GM19035 (cell line): Measurements from ENCODE around the gene MAN1B1.
A peak's percentile ranks its signal among the peaks of the same experiment; 100 is the strongest.
"Not testable (repeated sequence)": the region's sequence is repeated elsewhere in the genome, so short reads cannot be mapped to it uniquely, and the experiment has no call there.

Experiments used
- ATAC-seq: cut with Tn5 transposase; IDR thresholded peaks from one replicate; pipeline ENCODE4 v1.9.1; 2021; ENCODE audit not compliant: unreplicated experiment

Gene MAN1B1

DNA sequence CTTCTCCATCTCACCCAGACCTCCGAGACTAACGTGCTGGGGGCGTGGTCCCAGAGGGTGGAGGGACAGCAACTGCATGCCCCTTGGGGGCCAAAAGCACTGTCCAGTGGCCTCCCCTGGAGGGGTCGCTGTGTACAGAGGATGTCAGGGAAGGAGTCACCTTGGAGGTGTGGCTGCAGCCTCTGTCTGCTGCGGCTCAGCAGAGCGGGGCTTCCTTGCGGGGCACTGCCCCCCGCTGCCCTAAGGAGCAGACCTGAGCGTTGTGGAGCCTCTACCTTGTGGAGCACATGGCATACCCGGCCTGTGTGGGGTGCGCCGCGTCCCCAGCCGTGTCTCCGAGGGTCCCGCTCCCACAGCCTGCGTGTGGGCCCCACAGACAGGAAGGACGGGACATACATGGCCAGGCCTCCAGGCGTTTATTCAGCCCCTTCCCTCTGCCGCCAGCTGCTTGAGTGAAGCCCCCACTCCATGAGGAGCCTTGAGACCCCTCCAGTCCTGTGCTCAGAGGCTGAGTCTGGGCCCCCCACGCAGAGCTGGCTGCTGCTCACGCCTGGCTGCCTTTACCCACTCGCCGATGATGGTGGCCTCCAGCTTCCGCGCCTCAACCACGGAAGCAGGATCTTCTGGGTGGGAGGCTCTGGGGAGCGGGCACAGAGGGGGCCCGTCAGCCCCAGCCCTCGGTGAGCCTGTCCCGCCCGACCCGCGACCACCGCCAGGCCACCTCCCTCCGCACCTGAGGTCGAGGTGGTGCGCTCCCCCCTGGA, 23.5 kb downstream of the MAN1B1 start:
- ATAC-seq, result no peak

DNA sequence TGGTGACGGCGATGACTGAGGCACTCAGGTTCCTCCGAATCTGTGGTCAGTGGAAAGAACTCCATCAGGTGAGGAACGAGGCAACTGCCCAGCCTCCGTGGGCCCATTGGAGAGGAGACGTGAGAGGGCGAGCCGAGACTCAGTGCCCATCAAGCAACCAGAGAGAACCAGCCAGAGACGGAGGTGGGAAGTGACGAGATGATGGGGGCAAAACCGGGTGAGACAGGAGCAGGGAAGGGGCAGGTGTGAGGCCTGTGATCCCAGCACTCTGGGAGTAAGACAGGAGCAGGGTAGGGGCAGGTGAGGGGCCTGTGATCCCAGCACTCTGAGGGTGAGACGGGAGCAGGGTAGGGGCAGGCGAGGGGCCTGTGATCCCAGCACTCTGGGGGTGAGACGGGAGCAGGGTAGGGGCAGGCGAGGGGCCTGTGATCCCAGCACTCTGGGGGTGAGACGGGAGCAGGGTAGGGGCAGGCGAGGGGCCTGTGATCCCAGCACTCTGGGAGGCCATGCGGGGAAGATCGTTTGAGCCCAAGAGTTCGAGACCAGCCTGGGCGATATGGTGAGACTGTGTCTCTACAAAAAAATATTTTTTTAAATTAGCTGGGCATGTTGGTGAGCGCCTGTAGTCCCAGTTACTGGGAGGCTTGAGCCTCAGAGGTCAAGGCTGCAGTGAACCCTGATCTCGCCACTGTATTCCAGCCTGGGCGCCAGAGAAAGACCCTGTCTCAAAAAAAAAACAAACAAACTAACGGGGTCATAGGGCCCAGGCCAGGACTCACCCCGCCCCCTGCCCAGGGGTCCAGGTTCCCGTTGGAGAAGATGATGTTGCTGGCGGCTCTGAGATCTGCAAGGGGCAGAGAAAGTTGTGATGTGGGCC, 24.4 kb downstream of the MAN1B1 start:
- no peak for ATAC-seq

DNA sequence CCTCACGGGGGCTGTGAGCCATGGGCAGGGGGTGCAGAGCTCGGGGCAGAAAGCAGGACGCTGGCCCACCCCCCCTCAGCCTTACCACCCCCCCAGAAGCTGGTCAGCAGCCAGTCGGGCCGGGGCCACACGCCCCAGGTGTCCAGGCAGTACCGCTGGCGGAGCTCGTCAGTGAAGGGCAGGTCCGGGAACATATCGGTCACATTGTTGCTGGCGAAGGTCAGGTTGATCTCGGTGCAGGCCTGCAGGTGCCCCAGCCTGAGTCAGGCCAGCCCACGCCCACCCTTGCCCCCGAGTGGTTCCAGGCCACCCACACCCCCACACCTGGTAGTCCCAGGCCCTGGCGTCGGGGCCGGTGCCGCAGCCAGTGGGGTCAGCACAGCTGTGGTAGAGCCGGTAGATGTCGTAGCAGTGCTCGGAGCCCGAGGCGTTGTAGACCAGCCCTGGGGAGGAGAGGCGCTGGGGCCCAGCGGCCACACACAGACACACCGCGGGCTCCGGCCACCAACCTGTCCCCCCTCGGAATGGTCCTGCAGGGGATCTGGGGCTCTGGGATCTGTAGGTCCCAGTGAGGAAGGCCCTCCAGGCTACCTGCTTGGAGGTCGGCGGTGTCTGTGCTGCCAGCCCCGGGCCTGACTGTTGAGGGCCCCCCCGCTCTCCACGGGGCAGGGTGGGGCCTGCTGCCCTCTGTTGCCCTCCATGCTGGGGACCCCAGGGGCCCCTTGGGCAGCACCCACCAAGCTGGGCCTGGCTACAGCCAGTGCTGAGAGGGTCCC, 25.2 kb downstream of the MAN1B1 start:
- ATAC-seq, result no peak

DNA sequence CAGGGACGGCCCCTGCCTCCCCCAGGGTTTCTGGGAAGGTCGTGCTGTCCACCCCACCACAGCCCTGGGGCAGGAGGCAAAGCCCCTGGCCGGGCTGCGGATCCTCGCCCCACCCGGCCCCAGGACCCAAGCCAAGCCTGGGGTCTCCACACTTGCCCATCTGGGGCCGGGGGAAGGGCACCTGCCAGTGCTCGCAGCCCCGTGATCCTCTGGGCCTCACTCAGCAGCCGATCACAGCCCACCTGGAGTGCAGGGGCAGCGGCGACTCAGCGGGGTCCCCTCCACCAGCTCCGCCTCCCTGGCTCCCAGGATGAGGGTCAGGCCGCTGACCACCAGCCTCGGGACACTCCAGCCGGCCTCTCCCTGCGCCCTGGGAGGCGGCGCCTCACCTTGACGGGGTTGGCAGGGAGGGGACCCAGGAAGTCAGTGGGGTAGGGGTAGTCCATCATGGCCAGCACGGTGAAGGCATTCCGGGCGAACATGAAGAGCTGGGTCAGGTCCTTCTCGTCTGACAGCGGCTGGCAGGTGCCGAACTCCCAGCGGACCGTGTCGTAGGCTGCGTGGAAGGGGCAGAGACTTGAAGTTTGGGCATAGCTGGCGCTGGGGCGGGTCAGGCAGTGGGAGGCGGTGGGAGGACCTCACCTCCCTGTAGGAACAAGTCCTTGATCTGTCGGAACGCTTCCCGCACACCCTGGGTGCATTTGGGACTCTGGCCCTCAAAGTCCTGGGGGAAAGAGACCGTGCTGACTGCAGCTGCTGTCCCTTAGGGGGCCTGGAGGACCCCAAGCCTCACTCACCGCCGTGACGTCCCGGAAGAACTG, 26.0 kb downstream of the MAN1B1 start:
- no peak for ATAC-seq

DNA sequence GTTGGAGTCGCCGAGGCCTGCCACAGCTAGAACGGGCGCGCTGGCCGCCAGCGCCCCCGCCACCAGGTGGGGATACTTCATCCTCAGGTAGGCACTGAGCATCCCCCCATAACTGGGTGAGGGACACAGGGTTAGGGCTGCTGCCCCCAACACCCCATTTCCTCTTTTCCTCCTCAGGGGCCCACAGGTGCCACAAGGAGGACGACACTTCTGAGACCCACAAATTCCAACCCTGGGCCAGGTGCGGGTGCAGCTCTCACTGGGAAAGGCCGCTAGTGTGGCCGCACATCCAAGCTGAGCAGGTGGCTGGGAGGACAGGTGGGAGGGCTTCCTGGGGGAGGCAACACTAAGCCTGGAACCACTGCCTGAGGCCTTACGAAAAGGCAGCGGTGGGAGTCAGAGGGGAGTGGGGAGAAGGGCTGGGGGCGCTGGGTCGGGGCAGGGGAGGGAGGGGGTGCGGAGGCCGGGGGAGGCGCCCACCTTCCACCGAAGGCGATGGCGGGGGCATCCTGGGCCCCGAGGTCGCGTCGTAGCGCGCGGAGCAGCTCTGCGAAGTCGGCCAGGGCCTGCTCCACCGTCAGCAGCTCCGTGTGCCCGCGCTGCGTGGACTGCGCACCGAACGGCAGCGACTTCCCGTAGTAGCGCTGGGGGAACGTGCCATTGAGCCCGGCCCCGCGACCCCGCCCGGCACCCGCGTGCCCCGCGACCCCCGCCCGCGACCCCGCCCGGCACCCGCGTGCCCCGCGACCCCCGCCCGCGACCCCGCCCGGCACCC, 26.8 kb downstream of the MAN1B1 start:
- ATAC-seq, result no peak

DNA sequence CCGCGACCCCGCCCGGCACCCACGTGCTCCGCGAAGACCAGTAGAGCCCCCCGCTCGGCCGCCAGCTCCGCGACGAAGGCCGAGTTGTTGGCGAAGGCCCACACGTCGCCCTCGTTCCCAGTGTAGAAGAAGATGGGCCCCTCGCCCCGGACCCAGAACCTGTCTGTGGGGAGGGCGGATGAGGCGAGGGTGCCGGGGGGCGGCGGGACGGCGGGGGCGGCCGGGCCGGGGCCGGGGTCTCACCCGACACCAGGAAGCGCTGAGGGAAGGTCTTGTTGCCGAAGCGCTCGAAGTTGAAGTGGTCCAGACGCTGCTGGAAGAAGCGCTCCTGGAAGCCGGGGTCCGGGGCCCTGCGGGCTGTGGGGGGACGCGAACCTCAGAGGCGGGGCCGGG, 27.4 kb downstream of the MAN1B1 start:
- ATAC-seq, result no peak

DNA sequence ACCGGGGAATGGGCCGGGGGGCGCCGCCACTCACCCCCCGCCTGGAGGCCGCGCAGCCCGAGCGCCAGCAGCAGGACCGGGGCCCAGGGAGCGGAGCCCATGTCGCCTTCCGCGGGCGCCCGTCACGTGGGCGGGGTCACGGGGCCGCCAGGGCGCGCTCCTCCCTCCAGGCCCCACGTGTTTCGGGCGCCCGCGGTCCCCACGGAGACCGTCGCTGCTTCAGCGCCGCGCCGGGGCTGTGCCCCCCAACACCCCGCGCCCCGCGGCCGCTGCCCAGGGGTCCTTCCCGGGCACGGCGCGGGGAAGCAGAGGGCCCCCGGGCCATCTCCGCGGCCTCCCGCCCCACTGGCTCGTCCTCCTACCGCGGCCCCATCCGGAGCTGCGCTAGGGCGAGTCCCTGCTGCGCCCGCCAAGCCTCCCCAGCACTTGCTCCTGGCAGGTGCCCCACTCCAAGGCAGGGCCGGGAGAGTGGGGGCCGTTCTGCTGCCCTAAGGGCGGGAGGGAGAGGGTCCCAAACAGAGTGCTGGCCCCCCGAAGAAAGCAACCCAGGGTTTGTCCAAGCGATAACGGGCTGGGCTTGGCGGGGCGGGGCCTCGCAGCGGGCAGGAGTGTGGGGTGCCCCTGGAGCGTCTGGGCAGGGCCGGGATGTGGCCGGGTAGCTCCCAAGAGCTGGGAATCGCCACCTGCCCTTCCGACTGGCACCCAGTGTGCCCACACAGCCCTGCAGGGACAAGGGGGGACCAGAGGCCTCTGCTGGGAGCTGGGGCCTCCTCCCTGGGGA, 28.0 kb downstream of the MAN1B1 start, which contains the start of gene DPP7:
Gene DPP7 (minus strand): TSS at position 121 of the 781 bp plus-strand sequence. CDS start 20 bp downstream, at position 101.
- ATAC-seq, result peak; percentile 70

DNA sequence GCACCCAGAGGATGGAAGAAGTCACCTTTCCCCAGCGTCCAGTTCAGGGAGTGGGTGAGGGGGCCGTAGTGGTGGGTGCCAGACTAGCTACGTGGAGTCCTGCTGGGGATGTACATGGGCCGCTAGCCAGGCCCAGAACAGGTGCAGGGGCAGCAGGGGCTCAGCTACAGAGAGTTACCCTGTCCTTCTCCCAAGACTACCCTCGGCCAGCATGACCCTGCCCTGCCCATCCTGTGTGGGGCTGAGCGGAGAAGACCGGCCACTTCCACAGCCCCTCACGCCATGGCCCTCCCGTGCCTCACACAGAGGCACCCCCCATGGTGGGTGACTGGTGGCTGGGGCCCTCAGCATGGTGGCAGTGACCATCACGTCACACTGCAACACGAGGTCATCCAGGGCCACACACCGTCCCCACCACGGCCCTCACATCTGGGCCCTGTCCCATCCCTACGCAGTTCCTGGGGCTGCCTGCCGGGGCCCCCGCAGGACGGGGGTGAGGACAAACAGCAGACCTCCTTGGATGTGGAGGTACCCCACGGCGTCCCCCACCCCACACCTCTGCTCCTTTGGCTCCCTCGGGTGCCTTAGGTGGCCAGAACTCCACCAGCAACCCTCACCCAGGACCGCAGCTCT, 28.7 kb downstream of the MAN1B1 start:
- no peak for ATAC-seq

DNA sequence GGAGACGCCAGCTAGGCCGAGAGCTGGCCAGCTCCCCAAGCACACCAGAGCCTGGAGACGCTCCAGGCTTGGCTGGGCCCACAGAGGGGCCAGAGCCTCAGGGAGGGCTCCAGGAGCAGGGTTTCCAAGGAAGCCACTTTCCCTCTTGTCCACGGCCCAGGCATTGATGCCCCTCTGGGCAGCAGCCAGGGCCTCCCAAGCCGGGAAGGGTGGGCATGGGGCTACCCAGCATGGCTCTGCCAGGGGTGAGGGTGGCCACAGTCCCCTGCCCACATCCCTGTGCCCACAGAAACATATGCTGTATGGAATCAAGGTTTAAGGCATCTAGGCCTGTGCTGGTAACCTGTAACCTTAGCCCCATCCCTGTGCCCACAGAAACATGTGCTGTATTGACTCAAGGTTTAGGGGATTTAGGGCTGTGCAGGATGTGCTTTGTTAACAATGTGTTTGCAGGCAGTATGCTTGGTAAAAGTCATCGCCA, 29.3 kb downstream of the MAN1B1 start:
- ATAC-seq, result no peak

DNA sequence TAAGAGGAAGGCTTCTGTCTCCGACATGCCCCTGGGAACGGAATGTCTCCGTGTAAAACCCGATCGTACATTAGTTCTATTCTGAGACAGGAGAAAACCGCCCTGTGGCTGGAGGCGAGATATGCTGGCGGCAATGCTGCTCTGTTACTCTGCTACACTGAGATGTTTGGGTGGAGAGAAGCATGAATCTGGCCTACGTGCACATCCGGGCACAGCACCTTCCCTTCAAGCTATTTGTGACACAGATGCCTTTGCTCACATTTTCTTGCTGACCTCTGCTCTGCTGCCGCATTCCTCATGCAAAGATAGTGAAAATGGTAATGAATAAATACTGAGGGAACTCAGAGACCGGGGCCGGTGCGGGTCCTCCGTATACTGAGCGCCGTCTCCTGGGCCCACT, 29.9 kb downstream of the MAN1B1 start:
- no peak for ATAC-seq

DNA sequence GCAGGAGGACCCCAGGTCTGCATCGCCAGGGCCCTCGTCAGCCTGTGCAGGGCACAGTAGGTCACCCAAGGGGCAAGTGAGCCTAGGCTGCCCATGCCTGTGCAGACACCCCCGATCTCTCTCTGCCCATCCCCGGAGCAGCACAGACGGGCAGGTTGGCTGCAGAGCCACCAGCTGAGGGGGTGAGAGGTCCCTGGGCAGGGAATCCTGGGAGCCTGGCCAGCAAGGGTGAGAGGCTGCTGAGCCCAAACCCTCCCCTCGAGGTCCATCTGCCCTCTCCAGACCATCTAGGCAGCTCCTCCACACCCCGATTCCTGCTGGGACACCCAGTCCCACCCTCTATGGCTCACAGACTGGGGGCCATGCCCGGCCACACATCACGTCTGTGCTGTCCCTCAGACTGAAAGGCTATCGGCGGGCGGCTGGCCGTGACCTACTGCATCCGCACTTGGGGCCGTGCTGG, 30.5 kb downstream of the MAN1B1 start:
- ATAC-seq, result no peak

DNA sequence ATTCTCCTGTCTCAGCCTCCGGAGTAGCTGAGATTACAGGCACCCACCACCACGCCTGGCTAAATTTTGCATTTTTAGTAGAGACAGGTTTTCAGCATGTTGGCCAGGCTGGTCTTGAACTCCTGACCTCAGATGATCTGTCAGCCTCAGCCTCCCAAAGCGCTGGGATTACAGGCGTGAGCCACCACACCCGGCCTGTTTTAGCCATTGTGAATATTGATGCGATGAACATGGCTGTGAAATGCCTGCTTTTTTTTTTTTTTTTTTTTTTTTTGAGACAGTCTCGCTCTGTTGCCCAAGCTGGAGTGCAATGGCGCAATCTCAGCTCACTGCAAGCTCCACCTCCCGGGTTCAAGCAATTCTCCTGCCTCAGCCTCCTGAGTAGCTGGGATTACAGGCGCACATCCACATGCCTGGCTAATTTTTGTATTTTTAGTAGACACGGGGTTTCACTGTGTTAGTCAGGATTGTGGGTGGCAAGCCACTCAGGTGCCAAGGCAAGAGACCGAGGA, 31.4 kb downstream of the MAN1B1 start:
- not testable (repeated sequence) for ATAC-seq

DNA sequence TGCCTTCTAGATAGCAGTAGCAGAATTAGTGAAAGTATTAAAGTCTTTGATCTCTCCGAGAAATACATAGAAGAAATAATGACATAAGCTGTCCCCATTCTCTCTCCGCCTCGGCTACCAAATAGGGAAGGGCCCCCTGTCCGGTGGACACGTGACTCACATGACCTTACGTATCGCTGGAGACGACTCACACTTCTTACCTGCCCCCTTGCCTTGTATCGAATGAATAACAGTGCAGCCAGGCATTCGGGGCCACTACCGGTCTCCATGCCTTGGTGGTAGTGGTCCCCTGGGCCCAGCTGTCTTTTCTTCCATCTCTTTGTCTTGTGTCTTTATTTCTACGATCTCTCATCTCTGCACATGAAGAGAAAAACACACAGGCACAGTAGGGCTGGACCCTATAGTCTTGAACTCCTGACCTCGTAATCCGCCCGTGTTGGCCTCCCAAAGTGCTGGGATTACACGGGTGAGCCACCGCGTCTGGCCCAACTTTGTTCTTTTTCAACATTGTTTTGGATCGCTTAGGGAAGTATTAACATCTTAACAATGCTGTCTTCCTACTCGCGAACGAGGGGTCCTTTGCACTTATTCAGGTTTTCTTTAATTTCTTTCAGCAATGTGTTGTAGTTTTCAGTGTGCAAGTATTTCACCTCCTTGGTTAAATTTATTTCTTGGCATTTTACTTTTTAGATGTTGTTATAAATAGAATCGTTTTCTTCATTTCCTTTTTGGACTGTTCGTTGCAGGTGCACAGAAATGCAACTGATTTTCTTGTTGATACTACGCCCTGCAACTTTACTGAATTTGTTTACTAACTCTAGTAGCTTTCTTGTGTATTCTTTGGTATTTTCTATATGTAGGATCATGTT, 35.4 kb downstream of the MAN1B1 start:
- not testable (repeated sequence) for ATAC-seq

DNA sequence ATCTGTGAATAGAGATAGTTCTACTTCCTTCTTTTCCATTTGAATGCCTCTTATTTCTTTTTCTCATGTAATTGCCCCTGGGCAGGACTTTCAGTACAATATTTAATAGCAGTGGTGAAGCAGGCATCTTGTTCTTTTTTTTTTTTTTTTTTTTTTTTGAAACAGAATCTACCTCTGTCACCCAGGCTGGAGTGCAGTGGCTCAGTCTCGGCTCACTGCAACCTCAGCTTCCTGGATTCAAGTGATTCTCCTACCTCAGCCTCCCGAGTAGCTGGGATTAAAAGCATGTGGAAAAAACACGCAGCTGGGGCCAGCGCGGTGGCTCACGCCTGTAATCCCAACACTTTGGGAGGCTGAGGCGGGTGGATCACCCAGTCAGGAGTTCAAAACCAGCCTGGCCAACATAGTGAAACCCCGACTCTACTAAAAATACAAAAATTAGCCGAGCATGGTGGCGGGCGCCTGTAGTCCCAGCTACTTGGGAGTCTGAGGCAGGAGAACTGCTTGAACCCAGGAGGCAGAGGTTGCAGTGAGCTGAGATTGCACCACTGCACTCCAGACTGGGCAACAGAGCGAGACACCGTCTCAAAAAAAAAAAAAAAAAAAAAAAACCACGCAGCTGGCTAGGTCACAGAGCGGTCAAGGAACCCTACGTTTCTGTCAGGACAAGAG, 36.1 kb downstream of the MAN1B1 start:
- not testable (repeated sequence) for ATAC-seq

DNA sequence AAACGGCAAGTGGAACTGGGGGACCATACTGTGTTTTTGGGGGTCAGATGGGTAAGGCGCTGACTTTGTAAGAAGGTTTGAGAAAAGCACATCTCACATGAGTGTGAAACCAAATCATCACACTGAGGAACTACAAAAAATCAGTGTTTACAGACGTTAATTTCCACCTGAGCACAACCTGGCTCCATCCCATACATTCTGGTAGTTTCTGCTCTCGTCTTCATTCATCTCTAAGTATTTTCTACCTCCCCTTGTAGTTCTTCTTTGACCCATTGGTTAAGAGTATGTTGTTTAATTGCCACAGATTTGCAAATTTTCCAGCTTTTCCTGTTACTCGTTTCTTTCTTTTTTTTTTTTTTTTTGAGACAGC, 36.7 kb downstream of the MAN1B1 start:
- ATAC-seq, result no peak

DNA sequence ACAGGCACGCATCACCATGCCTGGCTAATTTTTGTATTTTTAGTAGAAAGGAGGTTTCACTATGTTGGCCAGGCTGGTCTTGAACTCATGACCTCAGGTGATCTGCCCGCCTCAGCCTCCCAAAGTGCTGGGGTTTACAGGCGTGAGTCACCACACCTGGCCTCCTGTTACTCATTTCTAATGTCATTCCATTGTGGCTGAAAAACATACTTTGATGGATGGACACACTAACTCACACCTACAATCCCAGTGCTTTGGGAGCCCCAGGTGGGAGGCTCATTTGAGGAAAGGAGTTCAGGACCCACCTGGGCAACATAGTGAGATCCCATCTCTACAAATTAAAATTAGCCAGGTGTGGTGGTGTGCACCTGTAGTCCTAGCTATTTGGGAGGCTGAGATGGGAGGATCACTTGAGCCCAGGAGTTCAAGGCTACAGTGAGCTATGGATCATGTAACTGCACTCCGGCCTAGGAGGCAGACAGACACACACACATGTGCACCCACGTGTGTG, 37.2 kb downstream of the MAN1B1 start:
- not testable (repeated sequence) for ATAC-seq
